GM12878 (cell line): ENCODE data around the gene FBLN1. TPM values are rescaled to one million over a fixed set of nuclear protein-coding genes. Genes with fewer than 3 reads are reported as not detected.

ENCODE experiments used
- ATAC-seq: fragments of 200-7000 bp; cut with Tn5 transposase; 3 replicates; pipeline ENCODE4 v1.9.1; 2020; ENCODE audit warnings: mild to moderate bottlenecking, moderate library complexity
- BruUV-seq: library from RNA; stranded (reverse); fragments of 400-500 nt; replicated peaks from 2 replicates; lab custom pipeline; 2021; lab: Mats Ljungman, UMichigan
- CTCF ChIA-PET: fragments of 300-600 bp; sonication (Branson Sonifier 250); formaldehyde crosslinking; extraction: SDS; loops from one replicate; lab custom pipeline; 2021; ENCODE audit warnings: inconsistent platforms; lab: Yijun Ruan, JAX
- POLR2A ChIA-PET: fragments of 350-600 bp; formaldehyde crosslinking; extraction: SDS; loops from one replicate; lab custom pipeline; 2021; ENCODE audit warnings: inconsistent platforms; lab: Charles Lee
- RAD21 ChIA-PET: fragments of 300-600 bp; sonication (Branson Sonifier 250); formaldehyde crosslinking; loops from one replicate; lab custom pipeline; 2023; ENCODE audit warnings: antibody characterized with exemption; ENCODE audit not compliant: unreplicated experiment; lab: Charles Lee
- SMC1A ChIA-PET: fragments of 300-600 bp; sonication (Branson Sonifier 250); formaldehyde crosslinking; loops from one replicate; lab custom pipeline; 2023; ENCODE audit not compliant: unreplicated experiment, uncharacterized antibody; lab: Charles Lee
- DNase-seq: peaks from one replicate; pipeline ENCODE4 v3.0.0-alpha.2; 2011; ENCODE audit warnings: low read depth, low spot score
- FAIRE-seq: peaks from 3 replicates; lab custom pipeline; 2011; peaks lifted over from hg19 to GRCh38; lab: Jason Lieb, UNC
- H2AFZ ChIP-seq: 2 replicates; pipeline ENCODE4 v1.6.0; 2011; ENCODE audit warnings: low read depth, low read length, control low read depth; ENCODE audit not compliant: control insufficient read depth
- H3K27ac ChIP-seq: 2 replicates; pipeline ENCODE4 v1.5.1; 2011; ENCODE audit warnings: control low read depth; ENCODE audit not compliant: control insufficient read depth, insufficient read depth
- H3K27me3 ChIP-seq, 2 experiments: replicated peaks in 1 of 2; 2 replicates each; pipeline versions ENCODE4 v1.6.0 to v1.6.1; 2011; ENCODE audit warnings: low read length in 1 of 2; ENCODE audit not compliant: control insufficient read depth in 2 of 2, insufficient read depth in 2 of 2
- H3K36me3 ChIP-seq, 2 experiments: 2 replicates each; pipeline ENCODE4 v1.5.1; 2011; ENCODE audit warnings: low read length in 1 of 2; ENCODE audit not compliant: control insufficient read depth in 2 of 2, insufficient read depth in 2 of 2
- H3K4me1 ChIP-seq: 2 replicates; pipeline ENCODE4 v1.6.1; 2011; ENCODE audit warnings: mild to moderate bottlenecking, low read length, moderate library complexity, mixed read lengths; ENCODE audit not compliant: control insufficient read depth, insufficient read depth
- H3K4me2 ChIP-seq: 2 replicates; pipeline ENCODE4 v1.6.0; 2011; ENCODE audit warnings: control low read depth; ENCODE audit not compliant: control insufficient read depth, insufficient read depth
- H3K4me3 ChIP-seq: fragments of 200-600 bp; sonication (generic); 2 replicates; pipeline ENCODE4 v1.5.1; 2016
- H3K79me2 ChIP-seq: 2 replicates; pipeline ENCODE4 v1.6.0; 2011; ENCODE audit warnings: low read length; ENCODE audit not compliant: control insufficient read depth, insufficient read depth
- H3K9ac ChIP-seq: 2 replicates; pipeline ENCODE4 v1.8.0; 2011; ENCODE audit warnings: low read length, control low read depth, mixed read lengths; ENCODE audit not compliant: control insufficient read depth, insufficient read depth
- H3K9me3 ChIP-seq: replicated peaks from 3 replicates; pipeline ENCODE4 v1.5.1; 2011; ENCODE audit warnings: mild to moderate bottlenecking, low read length; ENCODE audit not compliant: control insufficient read depth, insufficient read depth
- H4K20me1 ChIP-seq: 2 replicates; pipeline ENCODE4 v1.6.0; 2011; ENCODE audit not compliant: control insufficient read depth, insufficient read depth
- CBX3 ChIP-seq: fragments of 200-600 bp; sonication (generic); IDR thresholded peaks from 2 replicates; pipeline ENCODE4 v1.6.1; 2016; ENCODE audit warnings: low read depth, borderline replicate concordance
- FOXM1 ChIP-seq: IDR thresholded peaks from 2 replicates; pipeline ENCODE4 v1.6.1; 2012; ENCODE audit warnings: low read depth, mild to moderate bottlenecking, inconsistent platforms, low read length, moderate library complexity
- IRF4 ChIP-seq: IDR thresholded peaks from 2 replicates; pipeline ENCODE4 v1.6.1; 2011; ENCODE audit warnings: low read depth, low read length
- LARP7 ChIP-seq: fragments of 450-650 bp; IDR thresholded peaks from 2 replicates; pipeline ENCODE4 v1.6.1; 2017; ENCODE audit warnings: mild to moderate bottlenecking
- NFXL1 ChIP-seq: fragments of 450-650 bp; IDR thresholded peaks from 2 replicates; pipeline ENCODE4 v1.6.1; 2017; ENCODE audit warnings: antibody characterized with exemption, mild to moderate bottlenecking, borderline replicate concordance
- PML ChIP-seq: IDR thresholded peaks from 2 replicates; pipeline ENCODE4 v1.6.1; 2012; ENCODE audit warnings: low read length, inconsistent platforms
- WGBS: methylation state at CpG from one replicate; pipeline ENCODE4 v1.1.6; 2016; ENCODE audit warnings: low lambda C conversion rate; ENCODE audit not compliant: insufficient replicate concordance, insufficient coverage; ENCODE audit errors: missing lambda C conversion rate; 5-methylcytosine and 5-hydroxymethylcytosine counted together
- in situ Hi-C: fragments of 300-500 bp; cut with MboI; formaldehyde crosslinking; loops from 9 replicates; pipeline ENCODE4 v1.14.3; 2018; ENCODE audit warnings: mixed read lengths
- intact Hi-C: fragments of 100-400 bp; cut with micrococcal nuclease; formaldehyde crosslinking; loops from one replicate; pipeline ENCODE4 v1.14.2; 2022; ENCODE audit not compliant: unreplicated experiment
- polyA plus RNA-seq, 11 experiments: library from polyadenylated mRNA; depleted of rRNA in 4 of 11; unstranded in 6 of 11; stranded (reverse) in 5 of 11; fragments of >200 nt; fragmentation: Nextera tagmentation in 4 of 11; fragmentation: Illumina TruSeq in 1 of 11; extraction: Ambion mirVana in 4 of 11; extraction: Trizol in 1 of 11; gene quantifications; 1 replicate in 1 of 11; 2 replicates in 10 of 11; pipeline versions ENCODE4 v1.2.1 to v1.2.3, GENCODE V29; 2011 to 2016; ENCODE audit warnings: inconsistent platforms in 2 of 11, missing spikeins in 2 of 11, low read depth in 1 of 11
- total RNA-seq, 4 experiments: library from RNA; depleted of rRNA in 3 of 4; stranded (reverse); fragments of >200 nt in 3 of 4; fragmentation: Illumina TruSeq in 1 of 4; extraction: Trizol in 1 of 4; gene quantifications; 2 replicates each; pipeline versions ENCODE4 v1.2.1 to v1.2.3, GENCODE V29; 2013 to 2021

FBLN1 gene
- total and polyA plus RNA-seq, 10 of the 15 experiments (the other 5 are each of a cell fraction or from before 2014, with no cell fraction given) = 0.20 to 0.51 TPM; not detected in 8

DNA sequence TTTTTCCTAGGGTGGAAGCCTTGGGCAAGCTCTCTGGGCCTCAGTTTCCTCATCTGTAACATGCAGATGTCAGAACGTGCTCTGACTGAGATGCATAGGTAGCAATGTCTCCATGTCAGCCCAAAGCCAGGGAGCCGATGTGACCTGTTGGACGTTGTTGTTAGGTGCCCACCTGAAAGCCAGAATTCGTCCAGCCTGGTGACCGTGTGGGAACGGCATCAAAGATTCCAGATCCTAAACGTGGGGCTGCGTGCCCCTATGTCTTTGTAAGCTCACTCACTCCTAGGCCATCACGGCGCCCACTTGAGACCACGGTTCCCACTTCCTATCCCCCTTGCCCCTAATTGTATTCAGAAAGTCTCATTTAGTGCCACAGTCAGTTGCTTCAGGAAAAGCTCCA lies 48.2 kb downstream of the FBLN1 start (continued):
- TF ChIP-seq IRF4 = no peak
- TF ChIP-seq NFXL1 = no peak
- TF ChIP-seq FOXM1 = no peak
- TF ChIP-seq LARP7 = no peak

DNA sequence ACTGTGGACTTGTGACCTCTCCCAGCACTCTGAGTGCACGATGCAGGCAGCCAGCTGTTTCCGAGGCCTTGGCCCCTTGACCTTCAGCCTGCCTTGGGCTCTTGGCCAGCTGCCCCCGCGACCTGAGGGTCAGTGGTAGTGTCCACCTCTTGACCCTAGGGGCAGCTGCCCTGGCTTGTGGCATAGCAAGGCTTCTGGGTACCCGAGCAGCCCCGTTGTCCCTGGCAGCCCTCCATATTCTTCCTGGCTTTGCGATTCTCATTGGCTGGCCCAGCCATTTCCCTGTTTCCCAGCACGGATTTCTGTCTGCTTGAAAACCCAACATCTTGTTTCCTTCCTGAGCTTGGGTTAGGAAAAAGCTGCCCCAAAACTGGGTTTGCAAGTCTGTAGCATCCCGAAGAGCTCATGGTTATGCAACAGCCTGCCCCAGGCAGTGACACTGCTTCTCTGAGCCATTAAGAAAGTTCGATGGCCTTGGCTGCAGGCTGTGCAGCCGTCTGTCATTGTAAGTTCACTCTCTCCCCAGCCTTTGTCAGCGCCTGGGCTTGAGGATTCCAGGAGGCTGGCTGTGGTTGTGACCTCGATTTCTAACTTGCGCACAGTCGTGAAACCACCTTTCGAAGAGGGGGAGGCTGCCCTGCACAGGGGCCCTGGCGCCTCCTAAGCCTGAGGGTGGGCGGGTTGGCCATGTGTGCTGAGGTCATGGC lies 48.8 kb downstream of the FBLN1 start:
- ChIA-PET CTCF (no interaction called here), SMC1A (no interaction called here), POLR2A (no interaction called here), RAD21 (no interaction called here)
- H3K9me3 ChIP-seq = no peaks in the 10 kb centered on the region; the same call in 2 of the 3 replicates
- no TSS peak for BruUV-seq
- no peak for TF ChIP-seq CBX3
- H3K79me2 ChIP-seq = no peaks in the 10 kb centered on the region
- FAIRE-seq (no peak), ATAC-seq (no peak), DNase-seq (no peak)
- 54% methylated on average over 18 of the region's 18 CpGs for whole genome bisulfite sequencing
- no peaks in the 10 kb centered on the region for H3K4me1 ChIP-seq
- H2AFZ ChIP-seq = no peak overlapping the region
- no peaks in the 10 kb centered on the region; a peak in 1 of 4 replicates for H3K27me3 ChIP-seq
- intact Hi-C loops (loop anchor here (5.0 kb wide), 1 partner anchor 284 kb away; no protein-coding TSS in a partner anchor), in situ Hi-C loops (loop anchor here (5.0 kb wide), 1 partner anchor 284 kb away; no protein-coding TSS in a partner anchor)
- H3K4me2 ChIP-seq = no peak overlapping the region
- H4K20me1 ChIP-seq = no peaks in the 10 kb centered on the region
- no peaks in the 10 kb centered on the region for H3K36me3 ChIP-seq
- H3K9ac ChIP-seq = no peak overlapping the region
- H3K4me3 ChIP-seq = no peak overlapping the region
- no peak overlapping the region for H3K27ac ChIP-seq

DNA sequence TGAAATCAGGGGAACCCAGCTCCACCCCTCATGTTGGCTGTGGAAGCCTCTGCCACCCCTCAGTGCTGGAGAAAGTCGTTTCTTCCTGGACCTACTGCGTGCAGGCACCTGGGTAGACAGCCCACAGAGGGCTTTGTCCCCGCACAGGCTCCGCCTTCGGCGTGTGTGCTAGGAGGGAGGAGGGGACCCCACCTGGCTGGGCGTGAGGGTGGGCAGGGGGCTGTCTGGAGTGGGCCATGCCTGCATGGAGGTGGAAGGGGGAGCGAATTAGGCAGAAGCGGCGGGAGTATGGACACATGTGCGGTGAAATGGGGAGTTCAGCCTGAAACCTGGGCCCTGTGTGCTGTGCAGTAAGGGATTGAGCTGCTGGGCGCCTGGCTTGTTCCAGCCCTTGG lies 49.3 kb downstream of the FBLN1 start:
- ATAC-seq = no peak
- ChIA-PET CTCF (interaction anchor here (1.0 kb wide), 1 partner anchor 10 kb away, joined by 3 read pairs; no protein-coding TSS in a partner anchor), RAD21 (no interaction called here), POLR2A (no interaction called here), SMC1A (no interaction called here)
- Histone ChIP-seq H3K9ac (no peak overlapping the region), H3K36me3 (no peaks in the 10 kb centered on the region), H3K9me3 (no peaks in the 10 kb centered on the region; the same call in 2 of the 3 replicates), H4K20me1 (no peaks in the 10 kb centered on the region), H2AFZ (no peak overlapping the region), H3K27me3 (no peaks in the 10 kb centered on the region; a peak in 1 of 4 replicates), H3K4me1 (no peaks in the 10 kb centered on the region), H3K4me2 (no peak overlapping the region), H3K27ac (no peak overlapping the region), H3K79me2 (no peaks in the 10 kb centered on the region), H3K4me3 (no peak overlapping the region)
- DNase-seq = no peak
- no peak for FAIRE-seq
- no peak for TF ChIP-seq PML
- intact Hi-C loops (loop anchor here (5.0 kb wide), 1 partner anchor 285 kb away; no protein-coding TSS in a partner anchor), in situ Hi-C loops (loop anchor here (5.0 kb wide), 1 partner anchor 285 kb away; no protein-coding TSS in a partner anchor)
- BruUV-seq = no TSS peak
- 58% methylated on average over 12 of the region's 12 CpGs for WGBS
